ENCODE data around the gene ZNF292.

The ZNF292 gene

GRCh38 chr6:87261534-87261933 lies 106.2 kb downstream of the ZNF292 start:
- H3K4me1 Mint-ChIP-seq: no peaks in the 10 kb centered on the region
- H3K27ac Mint-ChIP-seq: no peak overlapping the region
- TF ChIP-seq CTCF (IDR thresholded peaks at IDR 0.05): no peak
- H3K4me3 Mint-ChIP-seq: no peak overlapping the region
- H3K36me3 Mint-ChIP-seq (ENCODE audit: low read depth): peaks cover 77% of the 10 kb centered on the region
- no peaks in the 10 kb centered on the region for H3K27me3 Mint-ChIP-seq (ENCODE audit: low read depth, poor library complexity)
- peaks cover 47% of the 10 kb centered on the region for H3K9me3 Mint-ChIP-seq
- no peak for DNase-seq

GRCh38 chr6:87264481-87264880 lies 109.1 kb downstream of the ZNF292 start:
- H3K4me1 Mint-ChIP-seq: peaks cover 6% of the 10 kb centered on the region
- H3K36me3 Mint-ChIP-seq (ENCODE audit: low read depth): peaks cover 48% of the 10 kb centered on the region
- no peak for TF ChIP-seq CTCF (IDR thresholded peaks at IDR 0.05)
- no peaks in the 10 kb centered on the region for H3K27me3 Mint-ChIP-seq (ENCODE audit: low read depth, poor library complexity)
- DNase-seq: no peak
- peaks cover 18% of the 10 kb centered on the region for H3K9me3 Mint-ChIP-seq
- no peak overlapping the region for H3K4me3 Mint-ChIP-seq
- H3K27ac Mint-ChIP-seq: no peak overlapping the region

GRCh38 chr6:87274660-87275274 lies 119.4 kb downstream of the ZNF292 start:
- H3K9me3 Mint-ChIP-seq: no peaks in the 10 kb centered on the region
- H3K4me3 Mint-ChIP-seq: no peak overlapping the region
- no peak for TF ChIP-seq CTCF (IDR thresholded peaks at IDR 0.05)
- no peak for DNase-seq
- no peaks in the 10 kb centered on the region for H3K27me3 Mint-ChIP-seq (ENCODE audit: low read depth, poor library complexity)
- no peaks in the 10 kb centered on the region for H3K36me3 Mint-ChIP-seq (ENCODE audit: low read depth)
- H3K4me1 Mint-ChIP-seq: no peaks in the 10 kb centered on the region
- no peak overlapping the region for H3K27ac Mint-ChIP-seq

GRCh38 chr6:87276624-87277023 lies 121.3 kb downstream of the ZNF292 start:
- Mint-ChIP-seq H3K4me3 (no peak overlapping the region), H3K36me3 (ENCODE audit: low read depth) (no peaks in the 10 kb centered on the region), H3K27me3 (ENCODE audit: low read depth, poor library complexity) (no peaks in the 10 kb centered on the region), H3K27ac (no peak overlapping the region), H3K4me1 (no peaks in the 10 kb centered on the region), H3K9me3 (no peaks in the 10 kb centered on the region)
- DNase-seq: no peak
- no peak for TF ChIP-seq CTCF (IDR thresholded peaks at IDR 0.05)

- Mint-ChIP-seq H3K36me3 (ENCODE audit: low read depth) (no peaks in the 10 kb centered on the region), H3K9me3 (no peaks in the 10 kb centered on the region), H3K27me3 (ENCODE audit: low read depth, poor library complexity) (no peaks in the 10 kb centered on the region), H3K27ac (no peak overlapping the region), H3K4me1 (no peaks in the 10 kb centered on the region), H3K4me3 (no peak overlapping the region)
- no peak for DNase-seq
- no peak for TF ChIP-seq CTCF (IDR thresholded peaks at IDR 0.05)
Measured at GRCh38 chr6:87277123-87277522, 121.8 kb downstream of the ZNF292 start.

GRCh38 chr6:87279196-87279595 lies 123.8 kb downstream of the ZNF292 start:
- no peak for DNase-seq
- H3K27ac Mint-ChIP-seq: no peak overlapping the region
- H3K4me3 Mint-ChIP-seq: no peak overlapping the region
- H3K27me3 Mint-ChIP-seq (ENCODE audit: low read depth, poor library complexity): no peaks in the 10 kb centered on the region
- H3K9me3 Mint-ChIP-seq: no peaks in the 10 kb centered on the region
- H3K36me3 Mint-ChIP-seq (ENCODE audit: low read depth): no peaks in the 10 kb centered on the region
- no peaks in the 10 kb centered on the region for H3K4me1 Mint-ChIP-seq
- TF ChIP-seq CTCF (IDR thresholded peaks at IDR 0.05): no peak

Data from nephron progenitor cell (in vitro differentiated cells).